ENCODE results near the gene TSPAN2.

TSPAN2 gene

GRCh38 chr1:115089420-115090185 lies at the start of gene TSPAN2:
TSPAN2 (minus strand) TSS chr1:115089503; CDS start chr1:115089432, 71 bp downstream.
- DNase-seq, result no peak

- DNase-seq, result peak; percentile 69
Measured at GRCh38 chr1:115138973-115139372, 49.7 kb upstream of the TSPAN2 start.

- no peak for DNase-seq
Measured at GRCh38 chr1:115138271-115138670, 49.0 kb upstream of the TSPAN2 start.

DNA sequence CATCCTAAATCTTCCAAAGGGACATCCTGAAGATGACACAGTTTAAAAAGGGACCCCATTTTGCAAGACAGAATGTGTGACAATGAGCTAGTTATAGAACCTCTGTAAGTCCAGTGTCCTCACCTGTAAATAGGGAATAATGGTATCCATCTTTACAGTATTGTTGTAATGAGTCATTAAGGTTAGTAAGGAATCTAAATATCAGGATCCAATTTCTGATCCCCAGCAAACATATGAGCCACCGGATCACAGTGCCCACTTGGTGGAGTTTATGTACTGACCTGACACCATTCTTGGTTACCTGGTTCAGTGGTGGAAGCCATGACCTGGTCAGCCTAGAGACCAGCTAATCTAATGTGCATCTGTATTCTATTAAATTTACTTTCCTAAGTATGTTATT lies 47.9 kb upstream of the TSPAN2 start:
- no peak for DNase-seq

DNA sequence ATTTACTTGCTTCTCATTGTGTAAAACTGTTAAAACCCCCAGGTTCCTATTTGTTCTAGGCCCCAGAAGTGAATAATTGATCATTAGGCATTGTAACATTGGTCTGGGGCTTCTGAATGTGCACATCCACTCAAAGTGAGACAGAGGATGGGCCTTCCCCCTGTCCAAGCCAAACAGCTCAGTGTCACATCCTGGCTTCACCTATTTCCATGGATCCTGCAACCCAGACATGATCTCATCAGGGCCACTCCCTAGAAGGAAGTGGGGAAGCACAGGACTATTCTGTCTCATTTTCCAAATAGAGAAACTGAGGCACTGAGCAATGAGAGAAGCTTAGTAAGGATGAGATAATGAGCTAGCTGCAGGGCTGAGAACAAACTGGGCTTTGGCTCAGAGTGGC lies 47.4 kb upstream of the TSPAN2 start:
- DNase-seq, result no peak

DNA sequence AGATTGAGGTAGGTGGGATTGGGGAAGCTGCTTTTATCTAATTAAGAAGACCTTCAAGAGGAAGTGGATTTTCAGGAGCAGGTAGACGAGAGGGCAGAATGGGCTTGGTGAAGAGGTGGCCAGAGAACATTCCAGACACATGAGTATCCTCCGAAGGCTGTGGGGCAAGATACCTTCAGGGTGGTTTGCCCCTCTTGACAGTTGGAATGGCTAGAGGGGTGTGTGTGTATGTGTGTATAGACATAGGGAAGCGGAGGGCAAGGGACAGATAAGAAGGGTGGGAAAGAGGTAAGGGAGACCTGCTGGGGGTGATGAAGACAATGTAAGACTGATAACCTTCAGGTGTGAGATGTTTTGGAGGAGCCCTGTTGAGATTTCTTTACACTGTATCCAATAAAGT lies 46.8 kb upstream of the TSPAN2 start:
- DNase-seq, result no peak

- no peak for DNase-seq
Measured at GRCh38 chr1:115135681-115136080, 46.4 kb upstream of the TSPAN2 start.

GRCh38 chr1:115134850-115135480 lies 45.7 kb upstream of the TSPAN2 start:
- no peak for DNase-seq

- no peak for DNase-seq
Measured at GRCh38 chr1:115134231-115134630, 44.9 kb upstream of the TSPAN2 start.

DNA sequence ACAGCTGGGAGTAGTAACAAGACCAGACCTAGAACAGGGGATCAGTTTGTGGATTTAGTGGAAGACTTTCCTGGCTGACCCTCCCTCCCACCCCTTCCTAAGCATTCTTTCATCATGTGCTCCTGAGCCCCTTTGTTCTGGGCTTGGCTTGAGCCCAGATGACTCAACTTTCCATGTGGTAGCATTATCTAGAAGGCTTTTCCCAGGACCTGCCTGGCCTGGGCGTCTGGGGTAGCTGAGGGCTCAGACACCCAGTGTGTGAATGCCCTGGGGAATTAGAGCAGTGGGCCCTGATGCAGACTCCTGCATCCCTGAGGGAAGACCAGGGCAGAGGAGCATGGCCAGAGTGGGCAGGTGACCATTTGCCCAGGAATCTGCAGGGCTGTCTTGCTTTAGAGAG lies 44.1 kb upstream of the TSPAN2 start:
- DNase-seq, result no peak

- no peak for DNase-seq
Measured at GRCh38 chr1:115130786-115131185, 41.5 kb upstream of the TSPAN2 start.

DNA sequence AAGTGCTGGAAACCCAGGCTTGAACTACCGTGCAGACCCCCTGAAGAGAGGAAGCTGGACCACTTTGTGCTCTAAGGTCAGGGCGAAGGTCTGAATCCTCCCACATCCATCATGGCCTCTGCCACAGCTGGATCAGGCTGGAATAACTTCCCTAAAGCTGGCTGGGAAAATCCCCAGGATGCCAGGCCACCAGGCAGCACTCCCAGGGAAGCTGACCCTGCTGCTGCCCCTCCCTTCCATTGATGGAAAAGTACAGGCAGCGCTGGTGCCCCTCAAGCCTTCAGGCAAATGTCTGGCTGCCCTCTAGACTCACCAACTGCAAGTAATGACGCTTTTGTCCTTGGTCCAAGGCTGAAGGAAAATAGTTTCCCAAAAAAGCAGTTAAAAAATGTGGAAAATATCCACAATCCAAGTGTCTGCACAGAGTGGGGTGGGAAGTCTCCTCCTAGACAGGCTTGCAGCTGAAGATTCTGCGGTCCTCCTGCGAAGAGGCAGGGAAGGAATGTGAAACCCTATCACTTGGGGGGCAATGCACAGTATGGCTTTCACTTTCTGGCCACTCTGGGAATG lies 39.9 kb upstream of the TSPAN2 start:
- no peak for DNase-seq

GRCh38 chr1:115127539-115127938 lies 38.2 kb upstream of the TSPAN2 start:
- DNase-seq, result no peak

GRCh38 chr1:115126516-115126915 lies 37.2 kb upstream of the TSPAN2 start:
- no peak for DNase-seq

GRCh38 chr1:115123116-115123515 lies 33.8 kb upstream of the TSPAN2 start:
- no peak for DNase-seq

DNA sequence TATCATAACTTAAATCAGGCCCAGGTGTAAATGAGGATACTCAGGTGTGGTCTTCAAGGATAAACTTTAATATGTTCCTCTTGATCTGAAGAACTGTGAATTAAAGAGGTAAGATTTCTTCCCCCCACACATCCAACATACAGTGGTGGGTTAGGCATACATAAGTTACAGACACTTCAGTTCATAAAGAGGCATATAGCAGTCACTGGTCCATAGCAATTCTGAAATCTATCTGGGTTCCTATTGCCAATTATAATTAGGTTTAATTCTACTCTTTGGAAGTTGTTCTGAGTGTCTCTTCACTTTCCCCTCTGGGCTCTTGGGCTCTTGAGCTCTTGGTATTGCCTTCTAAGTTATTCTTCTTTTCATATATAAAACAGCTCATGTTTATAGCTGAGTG lies 32.5 kb upstream of the TSPAN2 start:
- DNase-seq, result no peak

DNA sequence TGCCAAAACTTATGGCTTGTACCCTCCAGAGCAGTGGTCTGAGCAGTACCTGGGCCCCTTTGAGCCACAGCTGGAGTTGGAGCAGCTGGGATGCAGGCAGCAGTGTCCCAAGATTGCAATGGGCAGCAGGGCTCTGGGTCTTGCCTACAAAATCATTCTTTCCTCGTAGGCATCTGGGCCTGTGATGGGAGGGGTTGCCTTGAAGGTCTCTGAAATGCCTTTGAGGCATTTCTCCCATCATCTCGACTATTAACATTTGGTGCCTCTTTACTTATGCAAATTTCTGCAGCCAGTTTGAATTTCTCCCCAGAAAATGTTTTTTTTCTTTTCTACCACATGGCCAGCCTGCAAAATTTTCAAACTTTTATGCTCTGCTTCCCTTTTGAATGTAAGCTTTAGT lies 31.0 kb upstream of the TSPAN2 start:
- no peak for DNase-seq

- DNase-seq, result no peak
Measured at GRCh38 chr1:115118611-115119010, 29.3 kb upstream of the TSPAN2 start.

DNA sequence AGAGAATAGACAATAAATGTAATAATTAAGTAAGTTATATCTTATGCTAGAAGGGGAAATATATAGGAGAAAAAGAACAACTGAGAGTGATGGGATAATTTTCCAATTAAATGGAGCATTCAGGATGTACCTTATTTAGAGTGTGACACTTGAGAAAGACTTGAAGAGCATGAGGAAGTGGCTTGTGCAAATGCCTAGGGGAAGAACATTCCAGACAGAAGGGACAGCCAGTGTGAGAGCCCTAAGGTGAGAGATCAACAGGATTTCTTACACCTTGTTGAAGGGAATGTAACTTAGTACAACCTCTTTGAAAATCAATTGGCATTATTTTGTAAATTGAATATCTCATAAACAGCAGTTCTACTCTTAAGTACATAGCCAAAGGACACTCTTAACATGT lies 28.8 kb upstream of the TSPAN2 start:
- DNase-seq, result no peak

DNA sequence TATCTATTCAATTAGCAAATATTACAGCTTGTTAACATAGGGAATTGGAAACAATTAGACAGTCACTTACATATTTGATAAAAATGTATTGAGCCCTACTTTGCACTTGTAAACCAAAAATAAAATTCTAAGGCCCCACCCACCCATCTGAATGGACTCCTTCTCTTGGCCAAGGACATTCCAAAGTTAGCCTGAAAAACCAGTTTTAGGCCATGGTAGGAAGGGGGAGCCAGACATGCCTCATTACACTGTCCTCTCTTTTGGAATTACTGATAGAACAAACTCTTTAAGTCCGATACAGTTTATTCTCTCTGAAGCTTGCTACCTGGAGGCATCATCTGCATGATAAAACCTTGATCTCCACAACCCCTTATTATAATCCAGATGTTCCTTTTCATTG lies 28.0 kb upstream of the TSPAN2 start:
- DNase-seq, result no peak

- no peak for DNase-seq
Measured at GRCh38 chr1:115116512-115116911, 27.2 kb upstream of the TSPAN2 start.

DNA sequence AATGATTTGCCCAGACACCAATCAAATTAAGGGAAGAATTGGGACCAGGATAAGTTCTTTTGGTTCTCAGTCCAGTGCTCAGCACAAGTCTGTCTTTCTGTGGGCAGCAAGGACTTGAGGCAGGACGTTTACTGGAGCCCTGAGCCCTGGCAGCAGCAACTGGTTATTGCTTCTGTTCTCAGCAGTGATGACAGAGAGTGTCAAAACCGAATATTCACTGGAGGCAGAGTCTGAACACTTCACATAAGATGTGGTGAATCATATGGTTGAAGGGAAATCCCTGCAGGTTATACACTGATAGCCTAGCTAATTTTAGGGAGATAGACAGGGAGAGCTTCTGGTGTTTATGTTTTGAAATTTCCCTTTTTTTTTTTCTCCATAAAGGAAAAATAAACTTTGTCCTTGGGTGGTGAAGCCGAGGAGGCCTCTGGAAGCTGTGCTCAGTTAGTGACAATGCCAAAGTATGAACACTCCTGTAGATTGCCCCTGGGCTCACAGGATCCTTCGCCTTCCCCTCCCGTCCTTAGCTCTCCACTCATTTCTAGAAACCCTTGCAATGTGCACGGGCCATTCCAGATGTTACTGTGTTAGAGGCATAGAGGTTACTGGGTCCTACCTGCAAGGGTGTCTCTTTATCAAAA lies 26.3 kb upstream of the TSPAN2 start:
- no peak for DNase-seq

DNA sequence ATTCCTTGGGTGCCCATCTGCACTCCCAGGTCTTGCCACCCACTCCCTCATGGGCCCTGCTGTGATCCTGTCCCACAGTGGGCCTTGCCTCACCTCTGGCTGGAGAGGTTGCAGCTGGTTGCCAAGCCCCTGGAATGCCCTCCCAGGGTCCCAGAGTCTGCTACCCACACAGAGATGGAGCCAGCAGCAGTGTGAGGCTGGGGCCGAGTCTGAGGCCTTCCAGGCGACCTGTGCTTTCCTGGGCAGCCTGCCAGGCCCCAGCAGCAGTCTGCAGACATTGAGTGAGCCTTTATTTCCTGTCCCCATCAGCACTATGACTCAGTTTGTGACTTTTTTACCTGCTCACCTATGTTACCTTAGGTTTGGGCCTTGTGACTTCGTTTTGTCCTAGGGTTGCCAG lies 25.0 kb upstream of the TSPAN2 start:
- no peak for DNase-seq

GRCh38 chr1:115113766-115114165 lies 24.5 kb upstream of the TSPAN2 start:
- no peak for DNase-seq

Data from NCI-H187 treated with DMSO at 0.1 percent for 48 hours (cell line).